Esophagus squamous epithelium (tissue), 5 donors: ENCODE results near the gene PRKD1. TPM values are rescaled to one million over a fixed set of nuclear protein-coding genes. Genes with fewer than 3 reads are reported as not detected.

ENCODE experiments used
- DNase-seq: peaks from one replicate; lab custom pipeline; 2025; lab: John Stamatoyannopoulos, UW
- H3K27ac ChIP-seq, 4 donors: fragments of 200-600 bp; sonication (generic); one replicate each; pipeline ENCODE4 v1.5.1; 2016 to 2019; ENCODE audit warnings: mild to moderate bottlenecking in 1 of 4
- H3K27me3 ChIP-seq, 4 donors: fragments of 200-600 bp; sonication (generic); 1 replicate in 3 of 4; 2 replicates in 1 of 4; pipeline versions ENCODE4 v1.5.1 to v1.6.0; 2017 to 2021; ENCODE audit warnings: antibody characterized with exemption in 1 of 4
- H3K36me3 ChIP-seq, 3 donors: fragments of 200-600 bp; sonication (generic); one replicate each; pipeline ENCODE4 v1.5.1; 2016 to 2019
- H3K4me1 ChIP-seq, 3 donors: fragments of 200-600 bp; sonication (generic); one replicate each; pipeline ENCODE4 v1.5.1; 2017 to 2019
- H3K4me3 ChIP-seq, 4 donors: fragments of 200-600 bp; sonication (generic); 1 replicate in 3 of 4; 2 replicates in 1 of 4; pipeline ENCODE4 v1.5.1; 2016 to 2019; ENCODE audit warnings: mild to moderate bottlenecking in 2 of 4, moderate library complexity in 1 of 4
- H3K9me3 ChIP-seq, 3 donors: fragments of 200-600 bp; sonication (generic); one replicate each; pipeline ENCODE4 v1.5.1; 2016 to 2019
- POLR2A ChIP-seq, 4 donors: fragments of 450-650 bp; IDR thresholded peaks; one replicate each; pipeline ENCODE4 v1.6.1; 2017; ENCODE audit warnings: antibody characterized with exemption in 4 of 4, mild to moderate bottlenecking in 4 of 4, moderate library complexity in 3 of 4
- WGBS, 2 donors: methylation state at CpG; one replicate each; pipeline ENCODE4 v1.1.5; 2018; 5-methylcytosine and 5-hydroxymethylcytosine counted together
- intact Hi-C: fragments of 100-400 bp; cut with DNase I; formaldehyde crosslinking; loops from one replicate; pipeline ENCODE4 v1.15.0; 2022
- total RNA-seq, 4 donors: library from RNA; depleted of rRNA; stranded (reverse); fragments of >200 nt; gene quantifications; one replicate each; pipeline ENCODE4 v1.1.0, GENCODE V29; 2016
- TF ChIP-seq, protein P1 (sequence below), 6 experiments: fragments of 450-650 bp in 4 of 6; fragments of 200-600 bp in 2 of 6; sonication (generic) in 2 of 6; IDR thresholded peaks; one replicate each; pipeline ENCODE4 v1.5.1; 2016 to 2019; ENCODE audit warnings: antibody characterized with exemption in 6 of 6, mild to moderate bottlenecking in 4 of 6, moderate library complexity in 4 of 6
- donor health status: DM: yes; HTN: yes; CAD: no.

Gene PRKD1
- total RNA-seq, 4 donors from 2014 or later, result 0.30 to 10.7 (median 2.2) TPM

DNA sequence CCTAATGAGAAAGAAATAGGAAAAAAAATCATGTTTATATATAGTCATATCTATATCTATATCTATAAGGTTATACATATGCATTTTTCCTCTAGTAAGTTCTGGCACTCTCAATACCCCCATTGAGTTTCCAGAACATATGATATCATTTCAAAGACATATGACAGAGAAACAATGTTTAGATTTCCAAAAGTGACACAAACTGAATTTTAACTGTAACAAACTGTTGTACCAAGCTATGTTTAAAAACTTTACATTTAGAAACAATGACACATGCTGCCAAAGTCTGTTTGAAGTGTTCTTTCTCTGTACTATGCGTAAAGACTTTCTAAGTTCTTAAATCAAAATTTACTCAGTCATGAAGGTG, 171.6 kb downstream of the PRKD1 start:
- Histone ChIP-seq H3K36me3 (no peaks in the 10 kb centered on the region), H3K27ac (no peak overlapping the region), H3K4me1 (no peaks in the 10 kb centered on the region), H3K27me3 (no peaks in the 10 kb centered on the region), H3K4me3 (no peak overlapping the region), H3K9me3 (no peaks in the 10 kb centered on the region)
- intact Hi-C loops, result no loop called here
- 88 to 93% methylated on average over 1 of the region's 1 CpG for WGBS, 2 donors
- TF ChIP-seq, protein P1, sequence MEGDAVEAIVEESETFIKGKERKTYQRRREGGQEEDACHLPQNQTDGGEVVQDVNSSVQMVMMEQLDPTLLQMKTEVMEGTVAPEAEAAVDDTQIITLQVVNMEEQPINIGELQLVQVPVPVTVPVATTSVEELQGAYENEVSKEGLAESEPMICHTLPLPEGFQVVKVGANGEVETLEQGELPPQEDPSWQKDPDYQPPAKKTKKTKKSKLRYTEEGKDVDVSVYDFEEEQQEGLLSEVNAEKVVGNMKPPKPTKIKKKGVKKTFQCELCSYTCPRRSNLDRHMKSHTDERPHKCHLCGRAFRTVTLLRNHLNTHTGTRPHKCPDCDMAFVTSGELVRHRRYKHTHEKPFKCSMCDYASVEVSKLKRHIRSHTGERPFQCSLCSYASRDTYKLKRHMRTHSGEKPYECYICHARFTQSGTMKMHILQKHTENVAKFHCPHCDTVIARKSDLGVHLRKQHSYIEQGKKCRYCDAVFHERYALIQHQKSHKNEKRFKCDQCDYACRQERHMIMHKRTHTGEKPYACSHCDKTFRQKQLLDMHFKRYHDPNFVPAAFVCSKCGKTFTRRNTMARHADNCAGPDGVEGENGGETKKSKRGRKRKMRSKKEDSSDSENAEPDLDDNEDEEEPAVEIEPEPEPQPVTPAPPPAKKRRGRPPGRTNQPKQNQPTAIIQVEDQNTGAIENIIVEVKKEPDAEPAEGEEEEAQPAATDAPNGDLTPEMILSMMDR (IDR thresholded peaks at IDR 0.05), result no peak
- no peak for TF ChIP-seq POLR2A (IDR thresholded peaks at IDR 0.05)
- DNase-seq, result no peak

DNA sequence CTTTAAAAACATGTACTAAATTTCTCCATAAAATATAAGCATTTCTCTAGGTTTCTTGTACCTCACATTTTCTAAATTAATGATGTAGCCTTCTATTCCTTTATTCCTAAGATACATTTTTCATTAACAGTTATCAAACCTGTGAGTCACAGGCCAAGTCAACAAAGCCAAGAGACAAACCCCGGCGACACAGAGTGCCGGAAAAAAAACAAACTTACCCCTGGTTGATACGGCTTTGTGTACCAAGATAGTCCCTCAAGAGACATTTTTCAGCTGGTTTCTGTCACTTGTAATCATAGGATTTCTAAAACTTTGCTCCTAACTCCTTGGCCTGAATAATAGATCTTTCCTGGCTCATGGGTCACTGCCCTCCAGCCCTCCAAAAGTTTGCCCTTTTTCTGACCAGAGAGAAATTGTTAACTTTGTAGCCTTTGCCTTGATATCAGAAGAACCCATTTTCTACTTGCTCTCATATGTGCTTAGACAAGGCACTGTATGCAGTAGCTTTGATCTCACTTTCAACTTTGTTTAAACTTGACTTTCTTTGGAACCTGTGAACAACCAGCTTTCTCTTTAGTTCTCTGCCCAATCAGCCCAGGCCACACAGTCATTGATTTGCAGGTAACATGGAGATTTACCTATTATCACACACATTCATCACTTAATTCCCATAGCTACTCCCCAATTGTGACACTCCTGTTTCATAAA, 172.2 kb downstream of the PRKD1 start:
- intact Hi-C loops, result no loop called here
- TF ChIP-seq, protein P1 (IDR thresholded peaks at IDR 0.05), result no peak
- no peak for TF ChIP-seq POLR2A (IDR thresholded peaks at IDR 0.05)
- no peak overlapping the region for H3K4me3 ChIP-seq
- WGBS, 2 donors, result 47 to 51% methylated on average over 4 of the region's 4 CpGs
- H3K36me3 ChIP-seq, result no peaks in the 10 kb centered on the region
- DNase-seq, result no peak
- no peaks in the 10 kb centered on the region for H3K4me1 ChIP-seq
- no peaks in the 10 kb centered on the region for H3K27me3 ChIP-seq
- H3K9me3 ChIP-seq, result no peaks in the 10 kb centered on the region
- no peak overlapping the region for H3K27ac ChIP-seq

GRCh38 chr14:29754134-29754533, 173.5 kb downstream of the PRKD1 start:
- TF ChIP-seq, protein P1 (IDR thresholded peaks at IDR 0.05), result no peak
- no peak for TF ChIP-seq POLR2A (IDR thresholded peaks at IDR 0.05)
- H3K27me3 ChIP-seq, result no peaks in the 10 kb centered on the region
- no peak overlapping the region for H3K4me3 ChIP-seq
- H3K4me1 ChIP-seq, result no peaks in the 10 kb centered on the region
- 39 to 45% methylated on average over 1 of the region's 1 CpG for WGBS, 2 donors
- no peaks in the 10 kb centered on the region for H3K36me3 ChIP-seq
- H3K9me3 ChIP-seq, result no peaks in the 10 kb centered on the region
- intact Hi-C loops, result no loop called here
- DNase-seq, result no peak
- no peak overlapping the region for H3K27ac ChIP-seq

DNA sequence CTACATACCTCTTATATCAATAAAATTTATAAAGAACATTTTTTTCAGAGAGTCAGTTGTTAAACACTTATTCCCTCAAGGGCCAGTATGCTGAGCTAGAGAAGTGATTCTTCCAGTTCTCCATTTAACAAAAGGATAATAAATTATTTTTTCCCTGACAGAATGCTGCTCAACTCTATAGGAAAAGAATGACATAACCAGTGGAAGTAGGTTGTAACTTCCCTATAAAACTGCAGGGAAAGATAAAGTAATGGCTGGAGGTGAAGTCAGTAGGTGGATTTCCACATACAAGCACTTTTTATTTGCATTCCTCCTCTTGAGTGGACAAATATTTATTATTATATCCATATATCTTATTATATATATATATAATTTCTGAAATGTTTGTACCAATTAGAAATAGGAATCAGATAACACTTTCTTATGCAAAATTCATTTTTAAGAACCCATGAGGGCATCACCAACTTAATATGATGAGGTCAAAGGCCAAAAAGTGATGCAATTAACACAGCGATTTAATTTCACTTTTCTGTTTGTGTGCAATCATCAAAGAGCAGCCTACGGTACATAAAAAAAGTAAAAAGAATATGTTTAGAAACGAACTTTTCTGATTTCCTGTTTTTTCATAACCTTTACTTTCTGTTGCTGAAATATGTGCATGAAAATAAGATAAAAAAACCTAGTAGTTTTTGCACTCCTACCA, 175.3 kb downstream of the PRKD1 start:
- TF ChIP-seq, protein P1 (IDR thresholded peaks at IDR 0.05), result no peak
- no peaks in the 10 kb centered on the region for H3K4me1 ChIP-seq
- intact Hi-C loops, result no loop called here
- H3K9me3 ChIP-seq, result no peaks in the 10 kb centered on the region
- no peaks in the 10 kb centered on the region for H3K27me3 ChIP-seq
- H3K27ac ChIP-seq, result no peak overlapping the region
- no peaks in the 10 kb centered on the region for H3K36me3 ChIP-seq
- 61 to 66% methylated on average over 3 of the region's 3 CpGs for WGBS, 2 donors
- DNase-seq, result no peak
- no peak overlapping the region for H3K4me3 ChIP-seq

DNA sequence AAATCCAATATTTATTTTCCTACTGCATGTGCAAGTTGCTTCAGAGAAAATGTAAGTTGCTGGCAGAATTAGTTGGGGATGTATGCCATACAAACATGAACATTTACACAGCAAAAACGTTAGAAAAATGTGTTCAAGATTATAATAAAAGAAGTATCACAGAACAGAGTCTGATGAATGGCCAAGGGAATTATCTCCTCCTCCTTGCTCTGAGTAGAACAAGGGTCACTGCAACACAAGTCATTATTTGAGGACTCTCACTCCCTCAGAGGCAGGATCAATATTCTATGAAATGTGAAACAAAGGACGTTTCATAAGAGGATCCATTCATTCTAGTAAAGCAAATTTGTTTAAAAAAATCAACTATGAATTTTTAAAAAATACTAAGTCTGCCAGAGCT, 177.8 kb downstream of the PRKD1 start:
- 18 to 31% methylated on average over 2 of the region's 2 CpGs for WGBS, 2 donors
- Histone ChIP-seq H3K4me1 (no peaks in the 10 kb centered on the region), H3K27me3 (no peaks in the 10 kb centered on the region), H3K36me3 (no peaks in the 10 kb centered on the region), H3K27ac (no peak overlapping the region), H3K4me3 (no peak overlapping the region), H3K9me3 (no peaks in the 10 kb centered on the region)
- intact Hi-C loops, result no loop called here
- no peak for DNase-seq
- no peak for TF ChIP-seq POLR2A (IDR thresholded peaks at IDR 0.05)
